Left lung (tissue), 10 donors: ENCODE measurements around the gene CDC14B. TPM values are rescaled to one million over a fixed set of nuclear protein-coding genes. Genes with fewer than 3 reads are reported as not detected.
A peak's percentile ranks its signal among the peaks of the same experiment; 100 is the strongest.

Source experiments
- ATAC-seq: fragments of 200-7000 bp; cut with Tn5 transposase; one replicate; pipeline ENCODE4 v1.9.1; 2020; ENCODE audit warnings: moderate library complexity
- DNase-seq, 4 donors: peaks; one replicate each; pipeline ENCODE4 v3.0.0-alpha.2; 2013 to 2020
- H3K27ac ChIP-seq, 2 donors: fragments of 200-600 bp; sonication (generic) in 1 of 2; one replicate each; pipeline versions ENCODE4 v1.5.0 to v1.8.0; 2020 to 2021
- H3K27me3 ChIP-seq, 2 donors: fragments of 200-600 bp; sonication (generic) in 1 of 2; one replicate each; pipeline versions ENCODE4 v1.5.0 to v1.8.0; 2020 to 2021
- H3K36me3 ChIP-seq, 2 donors: fragments of 200-600 bp; sonication (generic) in 1 of 2; one replicate each; pipeline versions ENCODE4 v1.5.0 to v1.8.0; 2020 to 2021
- H3K4me1 ChIP-seq, 2 donors: fragments of 200-600 bp; one replicate each; pipeline ENCODE4 v1.8.0; 2021
- H3K4me3 ChIP-seq, 2 donors: fragments of 200-600 bp; sonication (generic) in 1 of 2; one replicate each; pipeline versions ENCODE4 v1.5.0 to v1.8.0; 2020 to 2021; ENCODE audit warnings: mild to moderate bottlenecking in 1 of 2
- H3K9me3 ChIP-seq, 2 donors: fragments of 200-600 bp; sonication (generic) in 1 of 2; one replicate each; pipeline versions ENCODE4 v1.5.0 to v1.8.0; 2020 to 2021
- intact Hi-C, 2 donors: fragments of 100-400 bp; cut with DNase I; formaldehyde crosslinking; loops; one replicate each; pipeline versions ENCODE4 v1.11.2 to v1.14.2; 2022
- polyA plus RNA-seq, 6 donors: library from polyadenylated mRNA; unstranded; fragments of 120-200 nt; gene quantifications; one replicate each; pipeline ENCODE4 v1.2.1, GENCODE V29; 2013; ENCODE audit not compliant: insufficient read length in 6 of 6
- total RNA-seq, 2 donors: library from RNA; stranded (reverse); fragmentation: NEBNext Ultra II Directional; extraction: Animal tissue kit (Norgen Biotek cat#: 25700); gene quantifications; one replicate each; pipeline ENCODE4 v1.2.1, GENCODE V29; 2021
- TF ChIP-seq, protein P1 (sequence below), 2 donors: fragments of 200-600 bp; sonication (generic) in 1 of 2; IDR thresholded peaks; one replicate each; pipeline versions ENCODE4 v1.5.0 to v1.8.0; 2021; ENCODE audit warnings: antibody characterized with exemption in 2 of 2
- donor health status: DM: no; HTN: yes; CAD: no.
- donor health status: DM: no; HTN: no; CAD: no.

The CDC14B gene
- total and polyA plus RNA-seq, 8 donors: 10.5 to 20.3 (median 17.9) TPM

DNA sequence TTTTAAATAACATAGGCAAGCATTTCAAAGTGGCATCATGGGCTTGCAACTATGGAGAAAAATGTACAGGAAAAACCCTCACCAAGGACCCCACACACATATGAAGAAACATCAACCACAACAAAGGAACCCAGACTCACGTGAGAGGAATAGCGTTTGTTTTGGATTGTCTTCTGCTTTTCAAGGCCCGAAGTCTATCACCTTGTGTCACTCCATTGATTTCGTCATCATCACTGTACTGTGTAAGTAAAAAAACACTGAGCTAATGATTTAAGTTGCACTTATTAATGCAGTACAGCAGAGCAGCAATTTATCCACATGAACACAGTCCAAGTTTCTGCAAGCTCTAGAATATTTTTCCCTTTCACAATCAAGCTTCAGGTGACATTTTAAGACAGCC lies 97.3 kb downstream of the CDC14B start:
- intact Hi-C loops: no loop called here
- Histone ChIP-seq H3K36me3 (no peaks in the 10 kb centered on the region), H3K27me3 (no peaks in the 10 kb centered on the region), H3K4me1 (no peaks in the 10 kb centered on the region), H3K4me3 (no peak overlapping the region), H3K27ac (peak overlapping the region in 1 of 2 donors; percentile 4), H3K9me3 (no peaks in the 10 kb centered on the region)
- TF ChIP-seq, protein P1, sequence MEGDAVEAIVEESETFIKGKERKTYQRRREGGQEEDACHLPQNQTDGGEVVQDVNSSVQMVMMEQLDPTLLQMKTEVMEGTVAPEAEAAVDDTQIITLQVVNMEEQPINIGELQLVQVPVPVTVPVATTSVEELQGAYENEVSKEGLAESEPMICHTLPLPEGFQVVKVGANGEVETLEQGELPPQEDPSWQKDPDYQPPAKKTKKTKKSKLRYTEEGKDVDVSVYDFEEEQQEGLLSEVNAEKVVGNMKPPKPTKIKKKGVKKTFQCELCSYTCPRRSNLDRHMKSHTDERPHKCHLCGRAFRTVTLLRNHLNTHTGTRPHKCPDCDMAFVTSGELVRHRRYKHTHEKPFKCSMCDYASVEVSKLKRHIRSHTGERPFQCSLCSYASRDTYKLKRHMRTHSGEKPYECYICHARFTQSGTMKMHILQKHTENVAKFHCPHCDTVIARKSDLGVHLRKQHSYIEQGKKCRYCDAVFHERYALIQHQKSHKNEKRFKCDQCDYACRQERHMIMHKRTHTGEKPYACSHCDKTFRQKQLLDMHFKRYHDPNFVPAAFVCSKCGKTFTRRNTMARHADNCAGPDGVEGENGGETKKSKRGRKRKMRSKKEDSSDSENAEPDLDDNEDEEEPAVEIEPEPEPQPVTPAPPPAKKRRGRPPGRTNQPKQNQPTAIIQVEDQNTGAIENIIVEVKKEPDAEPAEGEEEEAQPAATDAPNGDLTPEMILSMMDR (IDR thresholded peaks at IDR 0.05): no peak
- ATAC-seq: peak; percentile 74
- peak in 1 of 4 donors; percentile 5 for DNase-seq

DNA sequence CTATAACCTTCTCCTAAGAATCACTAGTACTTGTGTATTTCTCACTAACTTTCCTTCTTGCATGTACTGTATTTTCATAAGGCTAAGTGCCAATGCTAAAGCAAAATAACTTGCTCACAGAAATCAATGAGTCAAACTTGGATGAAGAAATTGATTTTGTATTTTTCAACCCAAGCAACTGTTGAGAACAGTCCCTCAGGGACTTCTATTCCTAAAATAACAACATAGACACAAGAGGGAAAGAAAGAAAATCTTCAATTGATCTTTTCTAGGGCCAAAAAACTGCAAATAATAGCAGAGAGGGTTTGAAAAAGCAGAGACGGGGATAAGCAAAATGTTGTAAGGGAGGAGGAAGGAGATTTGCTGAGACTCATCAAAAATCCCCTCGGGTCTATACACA lies 99.9 kb downstream of the CDC14B start:
- no peaks in the 10 kb centered on the region for H3K36me3 ChIP-seq
- no peaks in the 10 kb centered on the region for H3K9me3 ChIP-seq
- TF ChIP-seq, protein P1 (IDR thresholded peaks at IDR 0.05): no peak
- intact Hi-C loops: no loop called here
- H3K27me3 ChIP-seq: no peaks in the 10 kb centered on the region
- no peak for ATAC-seq
- DNase-seq: no peak
- no peak overlapping the region for H3K4me3 ChIP-seq
- no peaks in the 10 kb centered on the region for H3K4me1 ChIP-seq
- no peak overlapping the region for H3K27ac ChIP-seq

DNA sequence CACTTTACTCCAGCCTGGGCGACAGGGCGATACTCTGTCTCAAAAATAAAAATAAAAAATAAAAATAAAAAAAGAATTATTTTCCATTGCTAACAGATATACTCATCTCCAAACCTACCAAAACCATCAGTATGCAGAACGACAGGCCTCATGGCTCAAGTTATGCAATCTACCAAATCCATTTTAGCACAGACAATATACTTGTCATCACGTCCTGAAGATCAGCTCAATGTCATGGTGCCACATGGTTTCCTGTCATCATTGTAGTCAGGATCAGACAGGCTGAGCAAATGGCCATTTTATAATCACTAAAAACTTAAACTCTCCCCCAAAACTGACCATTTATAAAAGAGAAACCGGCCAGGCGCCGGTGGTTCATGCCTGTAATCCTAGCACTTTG lies 100.5 kb downstream of the CDC14B start:
- H3K36me3 ChIP-seq: no peaks in the 10 kb centered on the region
- intact Hi-C loops: no loop called here
- TF ChIP-seq, protein P1 (IDR thresholded peaks at IDR 0.05): no peak
- no peaks in the 10 kb centered on the region for H3K27me3 ChIP-seq
- H3K4me1 ChIP-seq: peaks cover 0 to 2% of the 10 kb centered on the region in 2 donors
- DNase-seq: no peak
- ATAC-seq: no peak
- no peak overlapping the region for H3K4me3 ChIP-seq
- H3K27ac ChIP-seq: no peak overlapping the region
- H3K9me3 ChIP-seq: no peaks in the 10 kb centered on the region

DNA sequence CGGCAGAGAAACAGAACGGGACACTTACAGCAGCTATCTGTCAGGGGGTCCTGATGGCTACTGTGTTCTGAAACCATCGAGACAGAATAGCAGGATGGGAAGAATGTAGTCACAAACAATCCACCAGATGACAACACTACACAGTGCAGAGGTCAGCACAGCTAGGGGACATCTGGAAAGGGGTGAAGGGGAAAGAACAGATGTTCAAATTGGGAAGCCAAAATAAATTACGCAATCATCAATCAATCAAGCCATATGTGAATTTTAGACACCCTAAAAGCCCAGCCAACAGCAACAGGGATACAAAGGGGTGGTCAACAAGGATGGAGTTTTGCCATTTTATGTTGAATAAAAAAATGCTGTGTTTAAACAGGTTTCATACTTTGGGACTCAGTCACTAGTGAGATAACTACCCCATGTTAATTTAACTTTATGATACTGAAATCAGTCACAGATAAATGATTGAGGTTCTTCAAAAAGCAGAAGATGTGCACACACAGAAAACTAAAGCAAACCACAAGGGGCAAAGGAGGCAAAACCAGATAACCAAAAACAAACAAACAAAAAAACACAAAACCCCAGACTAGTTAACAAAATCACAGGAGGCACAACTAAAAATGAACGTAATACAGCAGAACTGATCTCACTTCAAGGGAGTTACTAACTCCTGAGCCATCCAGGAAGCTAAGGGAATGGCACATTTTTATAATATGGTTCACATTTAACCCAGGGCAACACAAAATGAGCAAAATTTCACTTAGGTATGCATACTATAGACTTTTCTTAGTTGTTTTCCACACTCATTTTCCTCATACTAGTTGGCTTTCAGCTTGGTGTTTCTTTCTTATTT lies 103.8 kb downstream of the CDC14B start:
- no peaks in the 10 kb centered on the region for H3K36me3 ChIP-seq
- H3K4me1 ChIP-seq: peaks cover 0 to 8% of the 10 kb centered on the region in 2 donors
- no peaks in the 10 kb centered on the region for H3K9me3 ChIP-seq
- DNase-seq (peak in 2 of 4 donors; percentile 24 to 25), ATAC-seq (peak; percentile 29)
- TF ChIP-seq, protein P1 (IDR thresholded peaks at IDR 0.05): no peak
- intact Hi-C loops: no loop called here
- H3K4me3 ChIP-seq: no peak overlapping the region
- peak overlapping the region in 1 of 2 donors; percentile 66 for H3K27ac ChIP-seq
- H3K27me3 ChIP-seq: no peaks in the 10 kb centered on the region

DNA sequence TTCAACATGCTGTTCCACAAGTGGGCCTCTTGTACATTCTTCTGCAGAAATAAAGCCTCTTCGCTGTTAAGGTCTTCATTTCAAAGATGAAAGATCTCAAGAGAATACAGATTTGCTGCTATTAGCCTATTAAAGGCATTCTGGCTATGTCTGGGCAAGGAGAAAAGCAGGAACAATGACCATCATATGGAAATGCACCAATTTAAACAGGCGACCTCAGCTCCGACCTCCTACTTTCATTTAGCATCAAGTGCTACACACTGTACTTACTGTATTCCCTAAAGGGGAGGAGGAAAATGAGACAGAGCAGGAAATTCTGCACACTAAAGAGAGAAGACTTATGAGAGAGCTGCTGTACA lies 104.9 kb downstream of the CDC14B start:
- ATAC-seq (peak; percentile 26), DNase-seq (no peak)
- TF ChIP-seq, protein P1 (IDR thresholded peaks at IDR 0.05): no peak
- H3K36me3 ChIP-seq: no peaks in the 10 kb centered on the region
- no peaks in the 10 kb centered on the region for H3K27me3 ChIP-seq
- peaks cover 0 to 8% of the 10 kb centered on the region in 2 donors for H3K4me1 ChIP-seq
- intact Hi-C loops: no loop called here
- H3K27ac ChIP-seq: peak overlapping the region; percentile 3 to 66
- H3K9me3 ChIP-seq: no peaks in the 10 kb centered on the region
- H3K4me3 ChIP-seq: no peak overlapping the region
